Rectal smooth muscle tissue (tissue), 1 donor: ENCODE results near the gene LMF2.

Experiments used
- H3K27ac ChIP-seq: one replicate; pipeline ENCODE4 v1.7.0; 2013; ENCODE audit warnings: low read depth, low read length, inconsistent platforms
- H3K27me3 ChIP-seq: one replicate; pipeline ENCODE4 v1.7.0; 2013; ENCODE audit warnings: low read length; ENCODE audit not compliant: control insufficient read depth, insufficient read depth
- H3K36me3 ChIP-seq: one replicate; pipeline ENCODE4 v1.7.0; 2013; ENCODE audit warnings: low read length; ENCODE audit not compliant: control insufficient read depth, insufficient read depth
- H3K4me1 ChIP-seq: one replicate; pipeline ENCODE4 v1.7.0; 2013; ENCODE audit warnings: low read length; ENCODE audit not compliant: control insufficient read depth, insufficient read depth
- H3K4me3 ChIP-seq: one replicate; pipeline ENCODE4 v1.7.0; 2013; ENCODE audit warnings: low read length
- H3K9ac ChIP-seq: one replicate; pipeline ENCODE4 v1.7.0; 2013; ENCODE audit warnings: low read length

The LMF2 gene

GRCh38 chr22:50507421-50507990 is at the start of gene LMF2:
LMF2 (minus strand) TSS chr22:50507702; CDS start chr22:50507675, 27 bp downstream.
- Histone ChIP-seq H3K27ac (peak within 1 kb of the TSS; percentile 92), H3K9ac (peak within 1 kb of the TSS; percentile 66), H3K36me3 (peaks cover 14% of the 10 kb centered on the region), H3K4me3 (peak within 1 kb of the TSS; percentile 85), H3K4me1 (peaks cover 10% of the 10 kb centered on the region), H3K27me3 (no peaks in the 10 kb centered on the region)

- H3K27ac ChIP-seq = no peak overlapping the region
Measured at GRCh38 chr22:50556703-50557102, 49.2 kb upstream of the LMF2 start.

GRCh38 chr22:50553310-50553709 is 45.8 kb upstream of the LMF2 start:
- Histone ChIP-seq H3K27me3 (peaks cover 9% of the 10 kb centered on the region), H3K36me3 (no peaks in the 10 kb centered on the region), H3K27ac (no peak overlapping the region), H3K4me3 (no peak overlapping the region), H3K9ac (no peak overlapping the region), H3K4me1 (no peaks in the 10 kb centered on the region)

More at GRCh38 chr22:50556703-50557102, 49.2 kb upstream of the LMF2 start:
- Histone ChIP-seq H3K4me3 (no peak overlapping the region), H3K27me3 (no peaks in the 10 kb centered on the region), H3K36me3 (no peaks in the 10 kb centered on the region), H3K9ac (no peak overlapping the region), H3K4me1 (no peaks in the 10 kb centered on the region)

GRCh38 chr22:50551160-50551752 is 43.8 kb upstream of the LMF2 start:
- H3K4me3 ChIP-seq = no peak overlapping the region
- no peak overlapping the region for H3K9ac ChIP-seq
- H3K27ac ChIP-seq = no peak overlapping the region
- no peaks in the 10 kb centered on the region for H3K4me1 ChIP-seq
- H3K36me3 ChIP-seq = no peaks in the 10 kb centered on the region
- H3K27me3 ChIP-seq = peaks cover 12% of the 10 kb centered on the region

GRCh38 chr22:50550395-50550794 is 42.9 kb upstream of the LMF2 start:
- peaks cover 19% of the 10 kb centered on the region for H3K27me3 ChIP-seq
- no peaks in the 10 kb centered on the region for H3K36me3 ChIP-seq
- H3K4me1 ChIP-seq = no peaks in the 10 kb centered on the region
- H3K9ac ChIP-seq = no peak overlapping the region
- no peak overlapping the region for H3K27ac ChIP-seq
- no peak overlapping the region for H3K4me3 ChIP-seq

- H3K9ac ChIP-seq = no peak overlapping the region
- H3K27ac ChIP-seq = no peak overlapping the region
- H3K36me3 ChIP-seq = no peaks in the 10 kb centered on the region
- peaks cover 19% of the 10 kb centered on the region for H3K27me3 ChIP-seq
- H3K4me1 ChIP-seq = no peaks in the 10 kb centered on the region
- peak overlapping the region; percentile 44 for H3K4me3 ChIP-seq
Measured at GRCh38 chr22:50548921-50549790, 41.7 kb upstream of the LMF2 start.

- H3K27me3 ChIP-seq = peaks cover 19% of the 10 kb centered on the region
- H3K4me1 ChIP-seq = no peaks in the 10 kb centered on the region
- H3K36me3 ChIP-seq = no peaks in the 10 kb centered on the region
- peak overlapping the region; percentile 44 for H3K4me3 ChIP-seq
- no peak overlapping the region for H3K27ac ChIP-seq
- no peak overlapping the region for H3K9ac ChIP-seq
Measured at GRCh38 chr22:50548040-50548920, 40.8 kb upstream of the LMF2 start.

- H3K4me1 ChIP-seq = no peaks in the 10 kb centered on the region
- H3K9ac ChIP-seq = no peak overlapping the region
- H3K4me3 ChIP-seq = no peak overlapping the region
- H3K27me3 ChIP-seq = peaks cover 19% of the 10 kb centered on the region
- no peaks in the 10 kb centered on the region for H3K36me3 ChIP-seq
- H3K27ac ChIP-seq = no peak overlapping the region
Measured at GRCh38 chr22:50547263-50547985, 39.9 kb upstream of the LMF2 start.

- H3K27ac ChIP-seq = no peak overlapping the region
- peaks cover 19% of the 10 kb centered on the region for H3K27me3 ChIP-seq
- H3K4me3 ChIP-seq = no peak overlapping the region
- H3K36me3 ChIP-seq = no peaks in the 10 kb centered on the region
- H3K9ac ChIP-seq = no peak overlapping the region
- no peaks in the 10 kb centered on the region for H3K4me1 ChIP-seq
Measured at GRCh38 chr22:50546326-50547262, 39.1 kb upstream of the LMF2 start.

GRCh38 chr22:50545522-50546325 is 38.2 kb upstream of the LMF2 start, which contains the start of gene KLHDC7B:
KLHDC7B (plus strand) TSS chr22:50545899; CDS start chr22:50546244, 345 bp downstream.
- no peaks in the 10 kb centered on the region for H3K36me3 ChIP-seq
- H3K27me3 ChIP-seq = peaks cover 19% of the 10 kb centered on the region
- no peak within 1 kb of the TSS for H3K4me3 ChIP-seq
- H3K4me1 ChIP-seq = no peaks in the 10 kb centered on the region
- no peak within 1 kb of the TSS for H3K9ac ChIP-seq
- H3K27ac ChIP-seq = no peak within 1 kb of the TSS
